Upper lobe of left lung (tissue), 4 donors: ENCODE measurements around the gene ATL1.

Experiments used
- CTCF ChIP-seq, 6 experiments: fragments of 450-650 bp in 4 of 6; fragments of 200-600 bp in 2 of 6; sonication (generic) in 2 of 6; IDR thresholded peaks; one replicate each; pipeline ENCODE4 v1.5.1; 2016 to 2019; ENCODE audit warnings: antibody characterized with exemption in 6 of 6
- EP300 ChIP-seq, 4 donors: sonication (generic); formaldehyde crosslinking; IDR thresholded peaks; one replicate each; pipeline ENCODE4 v1.5.1; 2017; ENCODE audit warnings: antibody characterized with exemption in 4 of 4, control low read depth in 2 of 4
- POLR2A ChIP-seq, 4 donors: fragments of 450-650 bp; IDR thresholded peaks; one replicate each; pipeline ENCODE4 v1.5.1; 2016 to 2017; ENCODE audit warnings: antibody characterized with exemption in 4 of 4, mild to moderate bottlenecking in 2 of 4
- POLR2AphosphoS5 ChIP-seq, 2 donors: sonication (generic); formaldehyde crosslinking; IDR thresholded peaks; one replicate each; pipeline ENCODE4 v1.5.1; 2017; ENCODE audit warnings: antibody characterized with exemption in 2 of 2

GRCh38 chr14:50524731-50525515, 35.0 kb upstream of the ATL1 start:
- TF ChIP-seq CTCF (IDR thresholded peaks at IDR 0.05) (no peak), POLR2AphosphoS5 (IDR thresholded peaks at IDR 0.05) (no peak), POLR2A (IDR thresholded peaks at IDR 0.05) (no peak), EP300 (IDR thresholded peaks at IDR 0.05) (no peak)
